Gastroesophageal sphincter (tissue), 3 donors: ENCODE results near the gene STX5.

Experiments
- EP300 ChIP-seq: sonication (generic); formaldehyde crosslinking; IDR thresholded peaks from one replicate; pipeline ENCODE4 v1.6.1; 2017; ENCODE audit warnings: antibody characterized with exemption, mild to moderate bottlenecking
- POLR2A ChIP-seq, 2 donors: fragments of 450-650 bp; IDR thresholded peaks; one replicate each; pipeline ENCODE4 v1.6.1; 2017; ENCODE audit warnings: antibody characterized with exemption in 2 of 2, mild to moderate bottlenecking in 2 of 2, moderate library complexity in 1 of 2
- POLR2AphosphoS5 ChIP-seq: sonication (generic); formaldehyde crosslinking; IDR thresholded peaks from one replicate; pipeline ENCODE4 v1.6.1; 2017; ENCODE audit warnings: antibody characterized with exemption
- TF ChIP-seq, protein P1 (sequence below), 4 experiments: fragments of 200-600 bp in 2 of 4; fragments of 450-650 bp in 2 of 4; sonication (generic) in 1 of 4; IDR thresholded peaks; one replicate each; pipeline ENCODE4 v1.5.1; 2017 to 2019; ENCODE audit warnings: antibody characterized with exemption in 4 of 4, mild to moderate bottlenecking in 2 of 4, moderate library complexity in 2 of 4

DNA sequence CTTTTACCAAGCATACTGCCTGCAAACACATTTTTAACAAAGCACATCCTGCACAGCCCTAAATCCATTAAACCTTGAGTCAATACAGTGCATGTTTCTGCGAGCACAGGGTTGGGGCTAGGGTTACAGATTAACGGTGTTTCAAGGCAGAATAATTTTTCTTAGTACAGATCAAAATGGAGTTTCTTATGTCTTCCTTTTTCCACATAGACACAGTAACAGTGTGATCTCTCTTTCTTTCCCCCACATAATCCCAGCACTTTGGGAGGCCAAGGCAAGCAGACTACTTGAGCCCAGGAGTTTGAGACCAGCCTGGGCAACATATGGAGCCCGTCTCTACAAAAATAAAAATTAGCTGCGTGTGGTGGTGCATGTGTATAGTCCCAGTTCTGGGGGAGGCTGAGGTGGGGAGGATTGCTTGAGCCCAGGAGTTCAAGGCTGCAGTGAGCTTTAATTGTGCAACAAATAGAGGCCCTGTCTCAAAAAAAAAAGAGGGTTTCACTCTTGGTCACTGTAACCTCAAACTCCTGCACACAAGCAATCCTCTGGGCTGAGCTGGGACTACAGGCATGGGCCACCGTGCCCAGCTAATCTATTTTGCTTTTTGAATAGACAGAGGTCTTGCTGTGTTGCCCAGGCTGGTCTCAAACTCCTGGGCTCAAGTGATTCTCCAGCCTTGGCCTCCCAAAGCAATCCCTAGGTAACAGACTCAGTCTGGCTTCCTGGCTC lies 29.1 kb upstream of the STX5 start:
- no peak for TF ChIP-seq EP300
- TF ChIP-seq, protein P1, sequence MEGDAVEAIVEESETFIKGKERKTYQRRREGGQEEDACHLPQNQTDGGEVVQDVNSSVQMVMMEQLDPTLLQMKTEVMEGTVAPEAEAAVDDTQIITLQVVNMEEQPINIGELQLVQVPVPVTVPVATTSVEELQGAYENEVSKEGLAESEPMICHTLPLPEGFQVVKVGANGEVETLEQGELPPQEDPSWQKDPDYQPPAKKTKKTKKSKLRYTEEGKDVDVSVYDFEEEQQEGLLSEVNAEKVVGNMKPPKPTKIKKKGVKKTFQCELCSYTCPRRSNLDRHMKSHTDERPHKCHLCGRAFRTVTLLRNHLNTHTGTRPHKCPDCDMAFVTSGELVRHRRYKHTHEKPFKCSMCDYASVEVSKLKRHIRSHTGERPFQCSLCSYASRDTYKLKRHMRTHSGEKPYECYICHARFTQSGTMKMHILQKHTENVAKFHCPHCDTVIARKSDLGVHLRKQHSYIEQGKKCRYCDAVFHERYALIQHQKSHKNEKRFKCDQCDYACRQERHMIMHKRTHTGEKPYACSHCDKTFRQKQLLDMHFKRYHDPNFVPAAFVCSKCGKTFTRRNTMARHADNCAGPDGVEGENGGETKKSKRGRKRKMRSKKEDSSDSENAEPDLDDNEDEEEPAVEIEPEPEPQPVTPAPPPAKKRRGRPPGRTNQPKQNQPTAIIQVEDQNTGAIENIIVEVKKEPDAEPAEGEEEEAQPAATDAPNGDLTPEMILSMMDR (IDR thresholded peaks at IDR 0.05) = no peak
- no peak for TF ChIP-seq POLR2A (IDR thresholded peaks at IDR 0.05)
- TF ChIP-seq POLR2AphosphoS5 = no peak
